GM12878 (cell line): ENCODE results near the gene THRAP3. TPM values are rescaled to one million over a fixed set of nuclear protein-coding genes. Genes with fewer than 3 reads are reported as not detected.

ENCODE experiments used
- ATAC-seq: fragments of 200-7000 bp; cut with Tn5 transposase; 3 replicates; pipeline ENCODE4 v1.9.1; 2020; ENCODE audit warnings: mild to moderate bottlenecking, moderate library complexity
- BruUV-seq: library from RNA; stranded (reverse); fragments of 400-500 nt; replicated peaks from 2 replicates; lab custom pipeline; 2021; lab: Mats Ljungman, UMichigan
- CTCF ChIA-PET: fragments of 300-600 bp; sonication (Branson Sonifier 250); formaldehyde crosslinking; extraction: SDS; loops from one replicate; lab custom pipeline; 2021; ENCODE audit warnings: inconsistent platforms; lab: Yijun Ruan, JAX
- POLR2A ChIA-PET: fragments of 350-600 bp; formaldehyde crosslinking; extraction: SDS; loops from one replicate; lab custom pipeline; 2021; ENCODE audit warnings: inconsistent platforms; lab: Charles Lee
- RAD21 ChIA-PET: fragments of 300-600 bp; sonication (Branson Sonifier 250); formaldehyde crosslinking; loops from one replicate; lab custom pipeline; 2023; ENCODE audit warnings: antibody characterized with exemption; ENCODE audit not compliant: unreplicated experiment; lab: Charles Lee
- SMC1A ChIA-PET: fragments of 300-600 bp; sonication (Branson Sonifier 250); formaldehyde crosslinking; loops from one replicate; lab custom pipeline; 2023; ENCODE audit not compliant: unreplicated experiment, uncharacterized antibody; lab: Charles Lee
- DNase-seq: peaks from one replicate; pipeline ENCODE4 v3.0.0-alpha.2; 2011; ENCODE audit warnings: low read depth, low spot score
- FAIRE-seq: peaks from 3 replicates; lab custom pipeline; 2011; peaks lifted over from hg19 to GRCh38; lab: Jason Lieb, UNC
- H2AFZ ChIP-seq: 2 replicates; pipeline ENCODE4 v1.6.0; 2011; ENCODE audit warnings: low read depth, low read length, control low read depth; ENCODE audit not compliant: control insufficient read depth
- H3K27ac ChIP-seq: 2 replicates; pipeline ENCODE4 v1.5.1; 2011; ENCODE audit warnings: control low read depth; ENCODE audit not compliant: control insufficient read depth, insufficient read depth
- H3K27me3 ChIP-seq, 2 experiments: replicated peaks in 1 of 2; 2 replicates each; pipeline versions ENCODE4 v1.6.0 to v1.6.1; 2011; ENCODE audit warnings: low read length in 1 of 2; ENCODE audit not compliant: control insufficient read depth in 2 of 2, insufficient read depth in 2 of 2
- H3K36me3 ChIP-seq, 2 experiments: 2 replicates each; pipeline ENCODE4 v1.5.1; 2011; ENCODE audit warnings: low read length in 1 of 2; ENCODE audit not compliant: control insufficient read depth in 2 of 2, insufficient read depth in 2 of 2
- H3K4me1 ChIP-seq: 2 replicates; pipeline ENCODE4 v1.6.1; 2011; ENCODE audit warnings: mild to moderate bottlenecking, low read length, moderate library complexity, mixed read lengths; ENCODE audit not compliant: control insufficient read depth, insufficient read depth
- H3K4me2 ChIP-seq: 2 replicates; pipeline ENCODE4 v1.6.0; 2011; ENCODE audit warnings: control low read depth; ENCODE audit not compliant: control insufficient read depth, insufficient read depth
- H3K4me3 ChIP-seq: fragments of 200-600 bp; sonication (generic); 2 replicates; pipeline ENCODE4 v1.5.1; 2016
- H3K79me2 ChIP-seq: 2 replicates; pipeline ENCODE4 v1.6.0; 2011; ENCODE audit warnings: low read length; ENCODE audit not compliant: control insufficient read depth, insufficient read depth
- H3K9ac ChIP-seq: 2 replicates; pipeline ENCODE4 v1.8.0; 2011; ENCODE audit warnings: low read length, control low read depth, mixed read lengths; ENCODE audit not compliant: control insufficient read depth, insufficient read depth
- H3K9me3 ChIP-seq: replicated peaks from 3 replicates; pipeline ENCODE4 v1.5.1; 2011; ENCODE audit warnings: mild to moderate bottlenecking, low read length; ENCODE audit not compliant: control insufficient read depth, insufficient read depth
- H4K20me1 ChIP-seq: 2 replicates; pipeline ENCODE4 v1.6.0; 2011; ENCODE audit not compliant: control insufficient read depth, insufficient read depth
- MYB ChIP-seq: fragments of 150-350 bp; IDR thresholded peaks from 2 replicates; pipeline ENCODE4 v1.6.1; 2014; ENCODE audit warnings: mild to moderate bottlenecking, low read depth, low read length, borderline replicate concordance
- POLR2A ChIP-seq: IDR thresholded peaks from 2 replicates; pipeline ENCODE4 v1.6.1; 2011; ENCODE audit warnings: low read depth, mild to moderate bottlenecking, low read length
- SIN3A ChIP-seq: IDR thresholded peaks from 2 replicates; pipeline ENCODE4 v1.6.1; 2012; ENCODE audit warnings: low read depth, low read length, improper control_type of control experiment
- SREBF1 ChIP-seq: IDR thresholded peaks from 2 replicates; pipeline ENCODE4 v1.6.1; 2012; ENCODE audit warnings: mild to moderate bottlenecking, low read length
- TCF3 ChIP-seq: IDR thresholded peaks from 2 replicates; pipeline ENCODE4 v1.6.1; 2012; ENCODE audit warnings: low read depth, mild to moderate bottlenecking, low read length, borderline replicate concordance; ENCODE audit not compliant: insufficient read depth
- YBX1 ChIP-seq: fragments of 450-650 bp; IDR thresholded peaks from 2 replicates; pipeline ENCODE4 v1.6.1; 2016; ENCODE audit warnings: antibody characterized with exemption
- WGBS: methylation state at CpG from one replicate; pipeline ENCODE4 v1.1.6; 2016; ENCODE audit warnings: low lambda C conversion rate; ENCODE audit not compliant: insufficient replicate concordance, insufficient coverage; ENCODE audit errors: missing lambda C conversion rate; 5-methylcytosine and 5-hydroxymethylcytosine counted together
- in situ Hi-C: fragments of 300-500 bp; cut with MboI; formaldehyde crosslinking; loops from 9 replicates; pipeline ENCODE4 v1.14.3; 2018; ENCODE audit warnings: mixed read lengths
- intact Hi-C: fragments of 100-400 bp; cut with micrococcal nuclease; formaldehyde crosslinking; loops from one replicate; pipeline ENCODE4 v1.14.2; 2022; ENCODE audit not compliant: unreplicated experiment
- polyA plus RNA-seq, 11 experiments: library from polyadenylated mRNA; depleted of rRNA in 4 of 11; unstranded in 6 of 11; stranded (reverse) in 5 of 11; fragments of >200 nt; fragmentation: Nextera tagmentation in 4 of 11; fragmentation: Illumina TruSeq in 1 of 11; extraction: Ambion mirVana in 4 of 11; extraction: Trizol in 1 of 11; gene quantifications; 1 replicate in 1 of 11; 2 replicates in 10 of 11; pipeline versions ENCODE4 v1.2.1 to v1.2.3, GENCODE V29; 2011 to 2016; ENCODE audit warnings: inconsistent platforms in 2 of 11, missing spikeins in 2 of 11, low read depth in 1 of 11
- total RNA-seq, 4 experiments: library from RNA; depleted of rRNA in 3 of 4; stranded (reverse); fragments of >200 nt in 3 of 4; fragmentation: Illumina TruSeq in 1 of 4; extraction: Trizol in 1 of 4; gene quantifications; 2 replicates each; pipeline versions ENCODE4 v1.2.1 to v1.2.3, GENCODE V29; 2013 to 2021

The THRAP3 gene
- total and polyA plus RNA-seq, 10 of the 15 experiments (the other 5 are each of a cell fraction or from before 2014, with no cell fraction given) = 76.3 to 173 (median 136) TPM

DNA sequence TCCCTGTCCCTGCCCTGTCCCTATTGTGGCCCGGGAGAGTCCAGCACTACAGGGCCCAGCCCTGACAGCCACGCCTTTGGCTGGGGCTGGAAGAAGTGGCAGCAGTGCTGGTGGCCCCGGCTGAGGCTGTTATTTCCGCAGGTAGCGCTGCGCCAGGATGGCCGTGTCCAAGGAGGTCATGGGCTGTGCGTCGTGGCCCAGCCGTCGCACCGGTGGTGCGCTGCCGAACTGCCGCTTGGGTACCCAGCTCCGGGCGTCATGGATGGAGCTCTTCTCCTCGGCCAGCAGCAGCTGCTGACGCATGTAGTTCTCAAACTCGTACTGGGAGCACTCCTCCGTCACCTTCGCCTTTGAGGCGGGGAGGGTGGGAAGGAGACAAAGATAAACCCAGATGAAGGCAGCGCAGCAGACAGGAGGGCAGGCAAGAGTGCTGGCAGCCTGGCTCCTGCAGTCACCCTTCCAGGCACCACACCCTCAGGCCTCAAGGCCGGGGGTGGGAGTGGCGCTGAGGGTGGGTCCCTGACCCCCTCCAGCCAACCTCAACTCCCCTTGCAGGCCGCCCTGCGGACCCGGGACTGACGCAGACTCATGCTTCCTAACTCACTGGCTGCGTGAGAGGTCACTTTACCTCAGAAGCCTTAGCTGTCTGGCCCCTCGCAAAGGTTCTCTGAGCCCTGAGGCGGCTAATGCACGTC lies 117.5 kb downstream of the THRAP3 start:
- Histone ChIP-seq H3K27ac (no peak overlapping the region), H3K4me1 (no peaks in the 10 kb centered on the region), H2AFZ (no peak overlapping the region), H3K27me3 (no peaks in the 10 kb centered on the region), H4K20me1 (no peaks in the 10 kb centered on the region), H3K4me2 (no peak overlapping the region), H3K79me2 (no peaks in the 10 kb centered on the region), H3K9ac (no peak overlapping the region), H3K36me3 (peaks cover 4 to 10% of the 10 kb centered on the region in 2 experiments; a peak in 3 of 4 replicates), H3K4me3 (no peak overlapping the region), H3K9me3 (no peaks in the 10 kb centered on the region)
- ATAC-seq (no peak), DNase-seq (no peak), FAIRE-seq (no peak)
- intact Hi-C loops (loop anchor here (1.0 kb wide), 2 partner anchors 28 to 79 kb away; no protein-coding TSS in a partner anchor), in situ Hi-C loops (no loop called here)
- no peak for TF ChIP-seq YBX1
- no peak for TF ChIP-seq SIN3A
- no peak for TF ChIP-seq SREBF1
- TF ChIP-seq TCF3 = no peak
- no peak for TF ChIP-seq MYB
- 0 out of 2 replicates have a peak, but pooled peaks have one; percentile 24 for TF ChIP-seq POLR2A
- ChIA-PET RAD21 (interaction anchor here (0.7 to 2.3 kb wide), 14 partner anchors 11 to 135 kb away, joined by 3 to 37 read pairs (median 4); partner anchors contain the start of gene OSCP1), SMC1A (interaction anchor here (0.6 to 2.8 kb wide), 9 partner anchors 10 to 130 kb away, joined by 3 to 36 read pairs (median 7); no protein-coding TSS in a partner anchor), POLR2A (no interaction called here), CTCF (interaction anchor here (0.7 to 13.5 kb wide), 21 partner anchors 9 to 192 kb away, joined by 3 to 157 read pairs (median 5); partner anchors contain the start of genes EVA1B, LSM10, SH3D21 and TRAPPC3)
- BruUV-seq = no TSS peak
- WGBS = 89% methylated on average over 33 of the region's 34 CpGs
